IMR-90 (cell line): Measurements from ENCODE around the gene RFPL2. TPM values are rescaled to one million over a fixed set of nuclear protein-coding genes. Genes with fewer than 3 reads are reported as not detected.

ENCODE experiments used
- ATAC-seq: fragments of 200-7000 bp; cut with Tn5 transposase; 2 replicates; pipeline ENCODE4 v1.9.1; 2020; ENCODE audit warnings: low read depth, mild to moderate bottlenecking, moderate library complexity
- BruUV-seq: library from RNA; stranded (reverse); fragments of 400-500 nt; replicated peaks from 2 replicates; lab custom pipeline; 2021; lab: Mats Ljungman, UMichigan
- CTCF ChIA-PET: fragments of 300-600 bp; formaldehyde crosslinking; extraction: SDS; loops from one replicate; lab custom pipeline; 2021; ENCODE audit warnings: antibody characterized with exemption; lab: Yijun Ruan, JAX
- POLR2A ChIA-PET: fragments of 300-600 bp; sonication (Branson Sonifier 250); formaldehyde crosslinking; loops from one replicate; lab custom pipeline; 2022; ENCODE audit warnings: antibody characterized with exemption; ENCODE audit not compliant: unreplicated experiment; lab: Charles Lee
- DNase-seq: peaks from one replicate; pipeline ENCODE4 v3.0.0; 2013
- H2AFZ ChIP-seq: replicated peaks from 2 replicates; pipeline ENCODE3; 2013; ENCODE audit warnings: low read length, mild to moderate bottlenecking; ENCODE audit not compliant: poor library complexity
- H2AK5ac ChIP-seq: 2 replicates; pipeline ENCODE4 v1.6.1; 2013; ENCODE audit warnings: low read depth, low read length, inconsistent platforms
- H2AK9ac ChIP-seq: replicated peaks from 2 replicates; pipeline ENCODE3; 2013; ENCODE audit warnings: mild to moderate bottlenecking, low read depth, low read length, moderate library complexity; ENCODE audit not compliant: poor library complexity
- H2BK120ac ChIP-seq: 2 replicates; pipeline ENCODE4 v1.6.1; 2013; ENCODE audit warnings: low read depth, low read length, inconsistent platforms
- H2BK15ac ChIP-seq: 3 replicates; pipeline ENCODE4 v1.6.1; 2013; ENCODE audit warnings: low read depth, low read length, inconsistent platforms
- H2BK20ac ChIP-seq: 2 replicates; pipeline ENCODE4 v1.6.1; 2013; ENCODE audit warnings: low read depth, mild to moderate bottlenecking, inconsistent platforms, low read length, moderate library complexity
- H2BK5ac ChIP-seq: 2 replicates; pipeline ENCODE4 v1.6.1; 2013; ENCODE audit warnings: mild to moderate bottlenecking, low read depth, low read length, inconsistent platforms; ENCODE audit not compliant: poor library complexity, severe bottlenecking
- H3K14ac ChIP-seq: replicated peaks from 2 replicates; pipeline ENCODE4 v1.6.1; 2013; ENCODE audit warnings: low read depth, low read length, inconsistent platforms
- H3K18ac ChIP-seq: 2 replicates; pipeline ENCODE4 v1.6.1; 2013; ENCODE audit warnings: low read depth, low read length, control low read depth
- H3K23ac ChIP-seq: 2 replicates; pipeline ENCODE4 v1.6.1; 2013; ENCODE audit warnings: low read depth, low read length, inconsistent platforms
- H3K27ac ChIP-seq: 2 replicates; pipeline ENCODE4 v1.5.1; 2013; ENCODE audit warnings: mild to moderate bottlenecking, control low read depth, low read length; ENCODE audit not compliant: insufficient read depth
- H3K27me3 ChIP-seq: 2 replicates; pipeline ENCODE4 v1.6.1; 2013; ENCODE audit warnings: low read length; ENCODE audit not compliant: control insufficient read depth, insufficient read depth
- H3K36me3 ChIP-seq: 2 replicates; pipeline ENCODE4 v1.6.1; 2013; ENCODE audit warnings: low read length, mixed read lengths; ENCODE audit not compliant: control insufficient read depth, insufficient read depth
- H3K4ac ChIP-seq: 2 replicates; pipeline ENCODE4 v1.6.1; 2013; ENCODE audit warnings: low read depth, low read length, inconsistent platforms
- H3K4me1 ChIP-seq: 2 replicates; pipeline ENCODE4 v1.6.1; 2013; ENCODE audit warnings: low read length, mixed read lengths; ENCODE audit not compliant: control insufficient read depth, insufficient read depth
- H3K4me2 ChIP-seq: 2 replicates; pipeline ENCODE4 v1.6.1; 2013; ENCODE audit warnings: low read depth, mild to moderate bottlenecking, control low read depth, low read length, moderate library complexity
- H3K4me3 ChIP-seq: 2 replicates; pipeline ENCODE4 v1.5.1; 2013; ENCODE audit warnings: low read depth, mild to moderate bottlenecking, control low read depth, low read length, moderate library complexity; ENCODE audit not compliant: insufficient read depth
- H3K56ac ChIP-seq: 2 replicates; pipeline ENCODE4 v1.6.1; 2013; ENCODE audit warnings: low read length, inconsistent platforms; ENCODE audit not compliant: insufficient read depth; ENCODE audit errors: extremely low read depth
- H3K79me1 ChIP-seq, 2 experiments: 2 replicates each; pipeline ENCODE4 v1.6.1; 2013; ENCODE audit warnings: low read length in 2 of 2, inconsistent platforms in 1 of 2, low read depth in 1 of 2
- H3K9ac ChIP-seq: 2 replicates; pipeline ENCODE4 v1.6.1; 2013; ENCODE audit warnings: low read depth, low read length, control low read depth
- H3K9me1 ChIP-seq: 2 replicates; pipeline ENCODE4 v1.6.1; 2013; ENCODE audit warnings: low read length, inconsistent platforms; ENCODE audit not compliant: insufficient read depth
- H3K9me3 ChIP-seq: 2 replicates; pipeline ENCODE4 v1.6.1; 2013; ENCODE audit warnings: low read length; ENCODE audit not compliant: control insufficient read depth, insufficient read depth
- H4K20me1 ChIP-seq: 2 replicates; pipeline ENCODE4 v1.6.1; 2013; ENCODE audit warnings: low read length, inconsistent platforms; ENCODE audit not compliant: insufficient read depth
- H4K5ac ChIP-seq: 2 replicates; pipeline ENCODE4 v1.6.1; 2013; ENCODE audit warnings: mild to moderate bottlenecking, low read depth, low read length, control low read depth
- H4K8ac ChIP-seq, 2 experiments: 2 replicates each; pipeline ENCODE4 v1.6.1; 2013; ENCODE audit warnings: low read depth in 2 of 2, low read length in 2 of 2, control low read depth in 1 of 2, inconsistent platforms in 1 of 2
- H4K91ac ChIP-seq: 2 replicates; pipeline ENCODE4 v1.6.1; 2013; ENCODE audit warnings: low read depth, low read length, inconsistent platforms; ENCODE audit not compliant: insufficient read depth
- BHLHE40 ChIP-seq: fragments of 150-350 bp; IDR thresholded peaks from 2 replicates; pipeline ENCODE4 v1.6.1; 2016; ENCODE audit warnings: mild to moderate bottlenecking, low read depth, low read length
- CEBPB ChIP-seq: IDR thresholded peaks from 2 replicates; pipeline ENCODE4 v1.6.1; 2012; ENCODE audit warnings: low read depth, low read length, improper control_type of control experiment
- CHD1 ChIP-seq: IDR thresholded peaks from 2 replicates; pipeline ENCODE4 v1.6.1; 2012; ENCODE audit warnings: low read depth, low read length, improper control_type of control experiment
- CTCF ChIP-seq: conservative IDR thresholded peaks from 2 replicates; pipeline ENCODE4 v1.5.1; 2012; ENCODE audit warnings: mild to moderate bottlenecking, low read depth, low read length, improper control_type of control experiment
- ELK1 ChIP-seq: fragments of 150-350 bp; IDR thresholded peaks from 2 replicates; pipeline ENCODE4 v1.6.1; 2016; ENCODE audit warnings: low read depth, mild to moderate bottlenecking, low read length, moderate library complexity, borderline replicate concordance
- FOS ChIP-seq: fragments of 150-350 bp; IDR thresholded peaks from 2 replicates; pipeline ENCODE4 v1.6.1; 2016; ENCODE audit warnings: low read depth, low read length
- MAZ ChIP-seq: IDR thresholded peaks from 2 replicates; pipeline ENCODE4 v1.6.1; 2012; ENCODE audit warnings: low read depth, mild to moderate bottlenecking, low read length, improper control_type of control experiment, moderate library complexity, borderline replicate concordance
- NFE2L2 ChIP-seq: fragments of 150-350 bp; IDR thresholded peaks from 2 replicates; pipeline ENCODE4 v1.6.1; 2016; ENCODE audit warnings: low read depth, mild to moderate bottlenecking, low read length
- POLR2A ChIP-seq: IDR thresholded peaks from 2 replicates; pipeline ENCODE4 v1.6.1; 2012; ENCODE audit warnings: mild to moderate bottlenecking, low read depth, low read length
- RAD21 ChIP-seq: IDR thresholded peaks from 2 replicates; pipeline ENCODE4 v1.6.1; 2012; ENCODE audit warnings: low read length, improper control_type of control experiment
- RCOR1 ChIP-seq: IDR thresholded peaks from 2 replicates; pipeline ENCODE4 v1.6.1; 2012; ENCODE audit warnings: mild to moderate bottlenecking, low read length, improper control_type of control experiment; ENCODE audit not compliant: insufficient replicate concordance
- RFX5 ChIP-seq: IDR thresholded peaks from 2 replicates; pipeline ENCODE4 v1.8.0; 2012; ENCODE audit warnings: low read depth, mild to moderate bottlenecking, low read length, moderate library complexity
- SMC3 ChIP-seq: fragments of 150-350 bp; IDR thresholded peaks from 2 replicates; pipeline ENCODE4 v1.6.1; 2016; ENCODE audit warnings: low read depth, mild to moderate bottlenecking, antibody characterized with exemption, low read length, moderate library complexity
- WGBS, 2 experiments: methylation state at CpG; one replicate each; pipeline versions ENCODE4 v1.1.5 to v1.1.7; 2013; ENCODE audit warnings: missing lambda C conversion rate in 2 of 2; ENCODE audit not compliant: insufficient read length in 1 of 2; ENCODE audit errors: extremely low coverage in 2 of 2; 5-methylcytosine and 5-hydroxymethylcytosine counted together
- dilution Hi-C: fragments of 300-500 bp; cut with HindIII; formaldehyde crosslinking; loops from one replicate; pipeline ENCODE4 v1.14.3; 2018; ENCODE audit warnings: low sequenced_read_pairs; ENCODE audit not compliant: unreplicated experiment
- in situ Hi-C: fragments of 300-500 bp; cut with MboI; formaldehyde crosslinking; loops from 3 replicates; pipeline ENCODE4 v1.14.3; 2019; ENCODE audit warnings: low sequenced_read_pairs, inconsistent platforms, mixed read lengths
- intact Hi-C: fragments of 100-400 bp; cut with micrococcal nuclease; formaldehyde crosslinking; loops from 2 replicates; pipeline ENCODE4 v1.10.0; 2022
- polyA plus RNA-seq, 3 experiments: library from polyadenylated mRNA; depleted of rRNA; stranded (reverse); fragments of >200 nt; gene quantifications; 2 replicates each; pipeline ENCODE4 v1.2.3, GENCODE V29; 2012; ENCODE audit warnings: low replicate concordance in 1 of 3
- total RNA-seq: library from RNA; depleted of rRNA; stranded (reverse); fragments of >200 nt; gene quantifications from 2 replicates; pipeline ENCODE4 v1.2.3, GENCODE V29; 2012
- TF ChIP-seq, protein P1 (sequence below): fragments of 150-350 bp; IDR thresholded peaks from 2 replicates; pipeline ENCODE4 v1.6.1; 2017; ENCODE audit warnings: mild to moderate bottlenecking, antibody characterized with exemption, low read length, low read depth

RFPL2 gene
- total and polyA plus RNA-seq, 2 of the 4 experiments (the other 2 are of a cell fraction), result not detected

DNA sequence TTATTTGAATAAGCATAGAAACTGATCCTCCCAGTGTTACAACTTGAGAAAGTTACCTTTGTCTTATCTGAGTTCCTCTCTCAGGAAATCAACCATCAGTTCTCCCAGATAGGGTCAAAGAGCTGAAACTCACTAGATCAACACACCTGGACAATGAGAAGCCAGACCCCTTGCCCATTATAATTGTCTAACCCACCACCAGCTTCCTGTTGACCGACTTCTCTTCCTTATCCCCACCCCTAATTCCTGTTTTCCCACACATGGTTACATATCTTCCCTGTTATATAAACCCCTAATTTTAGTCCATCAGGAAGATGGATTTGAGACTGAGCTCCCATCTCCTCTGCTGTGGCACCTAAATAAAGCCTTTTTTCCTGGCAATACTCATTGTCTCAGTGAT, 43.4 kb upstream of the RFPL2 start:
- H3K4me1 ChIP-seq, result no peaks in the 10 kb centered on the region
- no peak overlapping the region for H3K56ac ChIP-seq
- H3K9me1 ChIP-seq, result no peaks in the 10 kb centered on the region
- DNase-seq (no peak), ATAC-seq (no peak)
- no peak for TF ChIP-seq RCOR1
- TF ChIP-seq, protein P1, sequence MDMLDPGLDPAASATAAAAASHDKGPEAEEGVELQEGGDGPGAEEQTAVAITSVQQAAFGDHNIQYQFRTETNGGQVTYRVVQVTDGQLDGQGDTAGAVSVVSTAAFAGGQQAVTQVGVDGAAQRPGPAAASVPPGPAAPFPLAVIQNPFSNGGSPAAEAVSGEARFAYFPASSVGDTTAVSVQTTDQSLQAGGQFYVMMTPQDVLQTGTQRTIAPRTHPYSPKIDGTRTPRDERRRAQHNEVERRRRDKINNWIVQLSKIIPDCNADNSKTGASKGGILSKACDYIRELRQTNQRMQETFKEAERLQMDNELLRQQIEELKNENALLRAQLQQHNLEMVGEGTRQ, result no peak
- TF ChIP-seq NFE2L2, result no peak
- TF ChIP-seq FOS, result no peak
- no peak for TF ChIP-seq RAD21
- TF ChIP-seq MAZ, result no peak
- TF ChIP-seq BHLHE40, result no peak
- no peak for TF ChIP-seq CEBPB
- no peak for TF ChIP-seq ELK1
- TF ChIP-seq POLR2A, result no peak
- TF ChIP-seq SMC3, result no peak
- TF ChIP-seq CTCF, result no peak
- no peak for TF ChIP-seq CHD1
- TF ChIP-seq RFX5, result no peak
- BruUV-seq, result no TSS peak
- H3K9ac ChIP-seq, result no peak overlapping the region
- H4K20me1 ChIP-seq, result no peaks in the 10 kb centered on the region
- H4K8ac ChIP-seq, result no peak overlapping the region
- no peak overlapping the region for H3K23ac ChIP-seq
- no peak overlapping the region for H3K27ac ChIP-seq
- no peak overlapping the region for H4K91ac ChIP-seq
- no peaks in the 10 kb centered on the region for H3K9me3 ChIP-seq
- no peak overlapping the region for H2BK120ac ChIP-seq
- no peak overlapping the region for H3K4me2 ChIP-seq
- WGBS, 2 experiments, result no CpG with 5 or more reads among the region's 1 CpG
- H2AK9ac ChIP-seq, result no peak overlapping the region
- H3K4me3 ChIP-seq, result no peak overlapping the region
- no peak overlapping the region for H3K4ac ChIP-seq
- dilution Hi-C loops, result no loop called here
- H3K18ac ChIP-seq, result no peak overlapping the region
- H3K36me3 ChIP-seq, result no peaks in the 10 kb centered on the region
- no peak overlapping the region for H2AFZ ChIP-seq
- intact Hi-C loops, result no loop called here
- H3K27me3 ChIP-seq, result no peaks in the 10 kb centered on the region
- H4K5ac ChIP-seq, result no peak overlapping the region
- no peaks in the 10 kb centered on the region for H3K79me1 ChIP-seq
- H2BK15ac ChIP-seq, result no peak overlapping the region
- no peak overlapping the region for H2BK5ac ChIP-seq
- no peak overlapping the region for H2AK5ac ChIP-seq
- POLR2A ChIA-PET, result no interaction called here
- in situ Hi-C loops, result loop anchor here (10.0 kb wide), 1 partner anchor 243 kb away; no protein-coding TSS in a partner anchor
- no peak overlapping the region for H3K14ac ChIP-seq
- H2BK20ac ChIP-seq, result no peak overlapping the region
- CTCF ChIA-PET, result interaction anchor here (1.0 kb wide), 1 partner anchor 18 kb away, joined by 4 read pairs; no protein-coding TSS in a partner anchor
